ENCODE data around the gene ATP5PD. TPM values are rescaled to one million over a fixed set of nuclear protein-coding genes. Genes with fewer than 3 reads are reported as not detected.

Gene ATP5PD
- total RNA-seq, 1 experiment from 2014 or later: 362 TPM

GRCh38 chr17:75004371-75004770 is 42.4 kb downstream of the ATP5PD start:
- ChIA-PET CTCF (interaction anchor here (0.6 to 1.0 kb wide), 4 partner anchors 31 to 1366 kb away, joined by 3 to 4 read pairs (median 4); no protein-coding TSS in a partner anchor), POLR2A (interaction anchor here (10.9 kb wide), 1 partner anchor 13 kb away, joined by 228 read pairs; the partner anchor contains the start of gene CDR2L)
- Mint-ChIP-seq H3K4me3 (ENCODE audit: unreplicated experiment) (no peak overlapping the region), H3K9me3 (ENCODE audit: unreplicated experiment) (no peaks in the 10 kb centered on the region), H3K27ac (ENCODE audit: low read depth, unreplicated experiment) (no peak overlapping the region), H3K4me1 (ENCODE audit: insufficient read depth, unreplicated experiment) (no peaks in the 10 kb centered on the region), H3K27me3 (ENCODE audit: insufficient read depth, unreplicated experiment) (no peaks in the 10 kb centered on the region), H3K36me3 (ENCODE audit: insufficient read depth, unreplicated experiment) (peaks cover 16% of the 10 kb centered on the region)
- no TSS peak for BruUV-seq (replicated peaks)
- intact Hi-C loops (cut with micrococcal nuclease): no loop called here
- TF ChIP-seq CTCF (IDR thresholded peaks at IDR 0.05; ENCODE audit: unreplicated experiment): no peak
- no peak for DNase-seq (ENCODE audit: unreplicated experiment)

DNA sequence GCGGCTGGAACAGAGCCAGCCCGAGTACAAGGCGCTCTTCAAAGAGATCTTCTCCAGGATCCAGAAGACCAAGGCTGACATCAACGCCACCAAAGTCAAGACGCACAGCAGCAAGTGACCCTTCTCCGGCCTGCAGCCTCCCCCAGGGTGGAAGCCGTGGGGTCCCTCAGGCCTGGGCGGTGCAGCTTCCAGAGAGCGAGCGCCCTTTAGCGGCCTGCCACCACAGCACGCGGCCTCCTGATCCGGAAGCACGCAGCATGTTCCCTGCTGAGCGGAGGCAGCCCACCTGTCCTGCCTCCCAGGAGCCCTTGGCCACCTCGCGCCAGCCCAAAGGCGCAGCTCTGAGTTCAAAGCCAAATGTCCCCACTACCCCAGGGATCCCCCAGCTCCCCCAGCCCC is 42.8 kb downstream of the ATP5PD start:
- no peak for DNase-seq (ENCODE audit: unreplicated experiment)
- Mint-ChIP-seq H3K27me3 (ENCODE audit: insufficient read depth, unreplicated experiment) (no peaks in the 10 kb centered on the region), H3K27ac (ENCODE audit: low read depth, unreplicated experiment) (no peak overlapping the region), H3K9me3 (ENCODE audit: unreplicated experiment) (no peaks in the 10 kb centered on the region), H3K4me3 (ENCODE audit: unreplicated experiment) (no peak overlapping the region), H3K36me3 (ENCODE audit: insufficient read depth, unreplicated experiment) (peaks cover 16% of the 10 kb centered on the region), H3K4me1 (ENCODE audit: insufficient read depth, unreplicated experiment) (no peaks in the 10 kb centered on the region)
- BruUV-seq (replicated peaks): no TSS peak
- intact Hi-C loops (cut with micrococcal nuclease): no loop called here
- no peak for TF ChIP-seq CTCF (IDR thresholded peaks at IDR 0.05; ENCODE audit: unreplicated experiment)
- POLR2A ChIA-PET: interaction anchor here (0.7 to 6.2 kb wide), 2 partner anchors 9 to 67 kb away, joined by 3 to 27 read pairs; partner anchors contain the start of gene MRPL58
- CTCF ChIA-PET: interaction anchor here (0.6 to 1.0 kb wide), 4 partner anchors 30 to 198 kb away, joined by 3 to 4 read pairs (median 4); no protein-coding TSS in a partner anchor

DNA sequence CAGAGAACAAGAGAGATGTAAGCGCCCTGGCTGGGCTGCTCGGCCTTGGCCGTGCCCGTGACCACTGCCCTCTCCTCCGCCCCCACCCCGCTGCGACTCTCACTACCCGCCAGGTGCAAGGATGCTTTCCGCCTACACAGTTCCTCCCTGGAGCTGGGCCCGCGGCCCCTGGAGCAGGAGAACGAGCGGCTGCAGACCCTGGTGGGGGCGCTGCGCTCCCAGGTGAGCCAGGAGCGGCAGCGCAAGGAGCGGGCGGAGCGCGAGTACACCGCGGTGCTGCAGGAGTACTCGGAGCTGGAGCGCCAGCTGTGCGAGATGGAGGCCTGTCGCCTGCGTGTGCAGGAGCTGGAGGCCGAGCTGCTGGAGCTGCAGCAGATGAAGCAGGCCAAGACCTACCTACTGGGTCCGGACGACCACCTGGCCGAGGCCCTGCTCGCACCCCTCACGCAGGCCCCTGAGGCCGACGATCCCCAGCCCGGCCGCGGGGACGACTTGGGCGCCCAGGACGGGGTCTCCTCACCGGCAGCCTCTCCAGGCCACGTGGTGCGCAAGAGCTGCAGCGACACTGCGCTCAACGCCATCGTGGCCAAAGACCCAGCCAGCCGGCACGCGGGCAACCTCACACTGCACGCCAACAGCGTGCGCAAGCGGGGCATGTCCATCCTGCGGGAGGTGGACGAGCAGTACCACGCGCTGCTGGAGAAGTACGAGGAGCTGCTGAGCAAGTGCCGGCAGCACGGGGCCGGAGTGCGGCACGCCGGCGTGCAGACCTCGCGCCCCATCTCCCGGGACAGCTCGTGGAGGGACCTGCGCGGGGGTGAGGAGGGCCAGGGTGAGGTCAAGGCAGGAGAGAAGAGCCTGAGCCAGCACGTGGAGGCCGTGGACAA is 43.5 kb downstream of the ATP5PD start:
- no peaks in the 10 kb centered on the region for H3K4me1 Mint-ChIP-seq (ENCODE audit: insufficient read depth, unreplicated experiment)
- intact Hi-C loops (cut with micrococcal nuclease): no loop called here
- no peaks in the 10 kb centered on the region for H3K27me3 Mint-ChIP-seq (ENCODE audit: insufficient read depth, unreplicated experiment)
- no peak for DNase-seq (ENCODE audit: unreplicated experiment)
- ChIA-PET POLR2A (interaction anchor here (0.7 to 6.2 kb wide), 3 partner anchors 9 to 66 kb away, joined by 3 to 27 read pairs (median 8); partner anchors contain the start of genes CDR2L and MRPL58), CTCF (interaction anchor here (0.6 to 1.0 kb wide), 4 partner anchors 15 to 198 kb away, joined by 4 read pairs; no protein-coding TSS in a partner anchor)
- H3K4me3 Mint-ChIP-seq (ENCODE audit: unreplicated experiment): no peak overlapping the region
- TF ChIP-seq CTCF (IDR thresholded peaks at IDR 0.05; ENCODE audit: unreplicated experiment): no peak
- BruUV-seq (replicated peaks): no TSS peak
- H3K36me3 Mint-ChIP-seq (ENCODE audit: insufficient read depth, unreplicated experiment): peaks cover 16% of the 10 kb centered on the region
- no peaks in the 10 kb centered on the region for H3K9me3 Mint-ChIP-seq (ENCODE audit: unreplicated experiment)
- no peak overlapping the region for H3K27ac Mint-ChIP-seq (ENCODE audit: low read depth, unreplicated experiment)

Data from MCF 10A (cell line).